SH-SY5Y (cell line): ENCODE data around the gene STK40.

Experiments used
- GATA2 ChIP-seq: IDR thresholded peaks from 2 replicates; pipeline ENCODE4 v1.6.1; 2011; ENCODE audit warnings: mild to moderate bottlenecking, low read depth, low read length
- GATA3 ChIP-seq: IDR thresholded peaks from 2 replicates; pipeline ENCODE4 v1.6.1; 2011; ENCODE audit warnings: low read depth, mild to moderate bottlenecking, low read length, moderate library complexity

Gene STK40

GRCh38 chr1:36367066-36367465 is 18.7 kb downstream of the STK40 start:
- TF ChIP-seq GATA3: no peak
- TF ChIP-seq GATA2: no peak

GRCh38 chr1:36366091-36366661 is 19.5 kb downstream of the STK40 start:
- TF ChIP-seq GATA2 (no peak), GATA3 (no peak)

GRCh38 chr1:36365381-36365780 is 20.3 kb downstream of the STK40 start:
- TF ChIP-seq GATA2: no peak
- no peak for TF ChIP-seq GATA3

GRCh38 chr1:36359911-36360550 is 25.7 kb downstream of the STK40 start:
- no peak for TF ChIP-seq GATA3
- no peak for TF ChIP-seq GATA2

GRCh38 chr1:36359383-36359782 is 26.3 kb downstream of the STK40 start:
- TF ChIP-seq GATA3 (no peak), GATA2 (no peak)

GRCh38 chr1:36358514-36359084 is 27.1 kb downstream of the STK40 start:
- TF ChIP-seq GATA2: no peak
- no peak for TF ChIP-seq GATA3

GRCh38 chr1:36355811-36356210 is 29.9 kb downstream of the STK40 start:
- no peak for TF ChIP-seq GATA2
- no peak for TF ChIP-seq GATA3

GRCh38 chr1:36354486-36354885 is 31.2 kb downstream of the STK40 start:
- no peak for TF ChIP-seq GATA2
- TF ChIP-seq GATA3: no peak

GRCh38 chr1:36352910-36353878 is 32.5 kb downstream of the STK40 start:
- TF ChIP-seq GATA3: no peak
- TF ChIP-seq GATA2: no peak

- no peak for TF ChIP-seq GATA2
- no peak for TF ChIP-seq GATA3
Observed at GRCh38 chr1:36352125-36352909, 33.4 kb downstream of the STK40 start.

- TF ChIP-seq GATA2 (no peak), GATA3 (no peak)
Observed at GRCh38 chr1:36351227-36351977, 34.3 kb downstream of the STK40 start.

GRCh38 chr1:36350659-36351226 is 35.0 kb downstream of the STK40 start:
- no peak for TF ChIP-seq GATA2

- no peak for TF ChIP-seq GATA2
- no peak for TF ChIP-seq GATA3
Observed at GRCh38 chr1:36349839-36350238, 35.9 kb downstream of the STK40 start.

GRCh38 chr1:36349241-36349671 is 36.5 kb downstream of the STK40 start:
- TF ChIP-seq GATA3: no peak
- no peak for TF ChIP-seq GATA2
